ENCODE measurements around the gene DGKZ. TPM values are rescaled to one million over a fixed set of nuclear protein-coding genes. Genes with fewer than 3 reads are reported as not detected.

The DGKZ gene
- total RNA-seq, 1 donor from 2014 or later, result 123 TPM

- peaks cover 14 to 21% of the 10 kb centered on the region in 2 donors for H3K4me1 ChIP-seq
- intact Hi-C loops (cut with DNase I), result loop anchor here (5.0 kb wide), 1 partner anchor 144 kb away; no protein-coding TSS in a partner anchor
- H3K4me3 ChIP-seq, result peak overlapping the region in 1 of 2 donors; percentile 50
- H3K27ac ChIP-seq, result no peak overlapping the region
- H3K27me3 ChIP-seq, result peaks cover 16% of the 10 kb centered on the region
- TF ChIP-seq CTCF (IDR thresholded peaks at IDR 0.05), result no peak
- no peaks in the 10 kb centered on the region for H3K9me3 ChIP-seq
- H3K36me3 ChIP-seq, result peaks cover 17 to 23% of the 10 kb centered on the region in 2 donors
- no peak for DNase-seq (ENCODE audit: low spot score in 2 of 2)
Measured at GRCh38 chr11:46393231-46393616, 46.0 kb downstream of the DGKZ start.

- intact Hi-C loops (cut with DNase I), result loop anchor here (5.0 kb wide), 1 partner anchor 144 kb away; no protein-coding TSS in a partner anchor
- no peaks in the 10 kb centered on the region for H3K9me3 ChIP-seq
- H3K27ac ChIP-seq, result no peak overlapping the region
- H3K36me3 ChIP-seq, result peaks cover 17 to 28% of the 10 kb centered on the region in 2 donors
- peaks cover 14 to 21% of the 10 kb centered on the region in 2 donors for H3K4me1 ChIP-seq
- no peak for DNase-seq (ENCODE audit: low spot score in 2 of 2)
- H3K4me3 ChIP-seq, result no peak overlapping the region
- TF ChIP-seq CTCF (IDR thresholded peaks at IDR 0.05), result no peak
- peaks cover 16% of the 10 kb centered on the region for H3K27me3 ChIP-seq
Measured at GRCh38 chr11:46393759-46394158, 46.5 kb downstream of the DGKZ start.

GRCh38 chr11:46397526-46397925 is 50.3 kb downstream of the DGKZ start:
- Histone ChIP-seq H3K9me3 (no peaks in the 10 kb centered on the region), H3K4me3 (no peak overlapping the region), H3K27me3 (no peaks in the 10 kb centered on the region), H3K4me1 (peaks cover 3 to 4% of the 10 kb centered on the region in 2 donors), H3K27ac (no peak overlapping the region), H3K36me3 (peaks cover 17 to 45% of the 10 kb centered on the region in 2 donors)
- intact Hi-C loops (cut with DNase I), result no loop called here
- TF ChIP-seq CTCF (IDR thresholded peaks at IDR 0.05), result no peak
- DNase-seq (ENCODE audit: low spot score in 2 of 2), result no peak

GRCh38 chr11:46402957-46403902 is 56.0 kb downstream of the DGKZ start:
- H3K36me3 ChIP-seq, result peaks cover 23 to 62% of the 10 kb centered on the region in 2 donors
- DNase-seq (ENCODE audit: low spot score in 2 of 2), result no peak
- no peaks in the 10 kb centered on the region for H3K27me3 ChIP-seq
- no peaks in the 10 kb centered on the region for H3K9me3 ChIP-seq
- no peak overlapping the region for H3K27ac ChIP-seq
- no peak overlapping the region for H3K4me3 ChIP-seq
- no peak for TF ChIP-seq CTCF (IDR thresholded peaks at IDR 0.05)
- H3K4me1 ChIP-seq, result no peaks in the 10 kb centered on the region
- intact Hi-C loops (cut with DNase I), result no loop called here

GRCh38 chr11:46404476-46405017 is 57.3 kb downstream of the DGKZ start:
- Histone ChIP-seq H3K36me3 (peaks cover 35 to 64% of the 10 kb centered on the region in 2 donors), H3K4me3 (no peak overlapping the region), H3K4me1 (no peaks in the 10 kb centered on the region), H3K27ac (no peak overlapping the region), H3K27me3 (no peaks in the 10 kb centered on the region), H3K9me3 (no peaks in the 10 kb centered on the region)
- intact Hi-C loops (cut with DNase I), result no loop called here
- TF ChIP-seq CTCF (IDR thresholded peaks at IDR 0.05), result no peak
- no peak for DNase-seq (ENCODE audit: low spot score in 2 of 2)
